Psoas muscle (tissue), 8 donors: ENCODE data around the gene FBXW5. TPM values are rescaled to one million over a fixed set of nuclear protein-coding genes. Genes with fewer than 3 reads are reported as not detected.

Source experiments
- ATAC-seq, 4 donors: fragments of 200-7000 bp; cut with Tn5 transposase; one replicate each; pipeline ENCODE4 v1.9.1; 2020; ENCODE audit warnings: moderate library complexity in 3 of 4, mild to moderate bottlenecking in 2 of 4
- DNase-seq, 2 donors: peaks; one replicate each; pipeline ENCODE4 v3.0.0-alpha.2; 2020
- H3K27ac ChIP-seq: fragments of 200-600 bp; one replicate; pipeline ENCODE4 v1.8.0; 2022
- H3K27me3 ChIP-seq, 3 donors: fragments of 200-600 bp in 1 of 3; one replicate each; pipeline versions ENCODE4 v1.6.1 to v1.8.0; 2013 to 2022; ENCODE audit warnings: low read length in 2 of 3, mild to moderate bottlenecking in 2 of 3, moderate library complexity in 1 of 3; ENCODE audit not compliant: insufficient read depth in 3 of 3
- H3K36me3 ChIP-seq, 2 donors: fragments of 200-600 bp in 1 of 2; one replicate each; pipeline versions ENCODE4 v1.6.1 to v1.8.0; 2013 to 2022; ENCODE audit warnings: low read depth in 1 of 2, mild to moderate bottlenecking in 1 of 2, moderate library complexity in 1 of 2; ENCODE audit not compliant: insufficient read depth in 1 of 2
- H3K4me1 ChIP-seq: fragments of 200-600 bp; one replicate; pipeline ENCODE4 v1.8.0; 2022
- H3K4me3 ChIP-seq: fragments of 200-600 bp; one replicate; pipeline ENCODE4 v1.8.0; 2022; ENCODE audit warnings: mild to moderate bottlenecking
- H3K9me3 ChIP-seq: fragments of 200-600 bp; one replicate; pipeline ENCODE4 v1.8.0; 2022
- CTCF ChIP-seq: fragments of 200-600 bp; IDR thresholded peaks from one replicate; pipeline ENCODE4 v1.8.0; 2022; ENCODE audit warnings: antibody characterized with exemption
- WGBS, 3 donors: extraction: QIAGEN DNeasy Blood & Tissue Kit; methylation state at CpG; one replicate each; pipeline versions ENCODE4 v1.1.6 to v1.1.7; 2013; 5-methylcytosine and 5-hydroxymethylcytosine counted together
- intact Hi-C, 2 donors: fragments of 100-400 bp; cut with DNase I; formaldehyde crosslinking; loops; one replicate each; pipeline versions ENCODE4 v1.11.0 to v1.14.2; 2022
- polyA plus RNA-seq, 3 donors: library from polyadenylated mRNA; stranded (reverse); fragments of 200-250 nt; gene quantifications; one replicate each; pipeline ENCODE4 v1.2.3, GENCODE V29; 2013
- total RNA-seq, 4 donors: library from RNA; stranded (reverse); fragmentation: NEBNext Ultra II Directional in 2 of 4; extraction: Animal tissue kit (Norgen Biotek cat#: 25700) in 2 of 4; gene quantifications; one replicate each; pipeline versions ENCODE4 v1.2.1 to v1.2.4, GENCODE V29; 2021 to 2023
- donor health status: healthy with polysubstance abuse.
- donor health status: DM: no; HTN: no; CAD: no; lungs with moderate emphysema.
- donor health status: Bipolar disorder and iron deficiency.
- donor health status: healthy.
- donor health status: DM: yes; HTN: yes; CAD: no.
- donor health status: DM: no; HTN: no; CAD: no.
- donor health status: DM: no; HTN: no; CAD: no.
- donor health status: DM: yes; HTN: yes; CAD: no.

FBXW5 gene
- total and polyA plus RNA-seq, 7 donors: 135 to 261 (median 202) TPM

- Histone ChIP-seq H3K27ac (peak overlapping the region; percentile 94), H3K36me3 (peaks cover 18 to 27% of the 10 kb centered on the region in 2 donors), H3K27me3 (no peaks in the 10 kb centered on the region), H3K4me3 (no peak overlapping the region), H3K4me1 (peaks cover 25% of the 10 kb centered on the region), H3K9me3 (no peaks in the 10 kb centered on the region)
- DNase-seq: peak in 1 of 2 donors; percentile 46
- intact Hi-C loops: no loop called here
- no peak for TF ChIP-seq CTCF
- WGBS, 3 donors: 90 to 97% (median 93%) methylated on average over 15 of the region's 15 CpGs
- ATAC-seq: no peak
These were observed 7.1 kb downstream of the FBXW5 start for GRCh38 chr9:136937186-136938001.

GRCh38 chr9:136936645-136937170 lies 7.8 kb downstream of the FBXW5 start:
- H3K27ac ChIP-seq: peak overlapping the region; percentile 0
- peaks cover 25% of the 10 kb centered on the region for H3K4me1 ChIP-seq
- no peaks in the 10 kb centered on the region for H3K27me3 ChIP-seq
- intact Hi-C loops: no loop called here
- TF ChIP-seq CTCF: no peak
- H3K36me3 ChIP-seq: peaks cover 12 to 20% of the 10 kb centered on the region in 2 donors
- WGBS, 3 donors: 69 to 88% (median 85%) methylated on average over 8 of the region's 8 CpGs
- H3K4me3 ChIP-seq: no peak overlapping the region
- ATAC-seq (no peak), DNase-seq (no peak)
- H3K9me3 ChIP-seq: no peaks in the 10 kb centered on the region

DNA sequence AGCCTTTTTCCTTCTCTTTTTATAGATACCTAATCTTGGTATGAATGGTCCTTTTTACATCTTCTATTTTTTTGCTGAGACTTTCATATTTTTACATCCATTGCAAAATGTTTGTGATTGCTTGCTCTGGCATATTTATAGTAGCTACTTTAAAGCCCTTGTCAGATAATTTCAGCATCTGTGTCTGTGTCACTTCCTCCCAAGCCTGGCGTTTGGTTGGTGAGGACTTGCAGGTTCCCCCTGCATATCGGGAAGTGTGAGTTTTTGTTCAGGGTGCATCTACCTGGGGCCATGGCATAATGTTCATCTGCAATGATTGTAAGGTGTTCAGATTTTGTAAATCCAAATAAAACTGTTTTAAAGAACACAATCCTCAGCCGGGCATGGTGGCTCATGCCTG lies 8.9 kb downstream of the FBXW5 start:
- intact Hi-C loops: no loop called here
- ATAC-seq: no peak
- Histone ChIP-seq H3K4me3 (no peak overlapping the region), H3K27ac (no peak overlapping the region), H3K9me3 (no peaks in the 10 kb centered on the region), H3K27me3 (no peaks in the 10 kb centered on the region), H3K4me1 (peaks cover 18% of the 10 kb centered on the region), H3K36me3 (peaks cover 7 to 9% of the 10 kb centered on the region in 2 donors)
- no peak for DNase-seq
- TF ChIP-seq CTCF: no peak
- WGBS, 3 donors: 87 to 98% (median 94%) methylated on average over 3 of the region's 3 CpGs

- H3K27me3 ChIP-seq: no peaks in the 10 kb centered on the region
- H3K4me1 ChIP-seq: peaks cover 19% of the 10 kb centered on the region
- no peak for TF ChIP-seq CTCF
- H3K9me3 ChIP-seq: no peaks in the 10 kb centered on the region
- no peak overlapping the region for H3K4me3 ChIP-seq
- intact Hi-C loops: no loop called here
- ATAC-seq (no peak), DNase-seq (no peak)
- no peak overlapping the region for H3K27ac ChIP-seq
- WGBS, 3 donors: 84 to 95% (median 86%) methylated on average over 3 of the region's 3 CpGs
- peaks cover 1 to 2% of the 10 kb centered on the region in 2 donors for H3K36me3 ChIP-seq
These were observed 10.3 kb downstream of the FBXW5 start for GRCh38 chr9:136934277-136934676.
